ENCODE data around the gene SAMD1.

GRCh38 chr19:14080887-14081796 is 9.4 kb downstream of the SAMD1 start:
- TF ChIP-seq CTCF (conservative IDR thresholded peaks at IDR 0.05 in 1 of 2, IDR thresholded peaks at IDR 0.05 in 1 of 2; ENCODE audit: low read depth in 1 of 2, low read length in 2 of 2), result no peak
- TF ChIP-seq EZH2 (IDR thresholded peaks at IDR 0.05; ENCODE audit: low read length, missing control alignments), result no peak
